Renal cortex interstitium (tissue), 11 donors: ENCODE data around the gene ADCY5. TPM values are rescaled to one million over a fixed set of nuclear protein-coding genes. Genes with fewer than 3 reads are reported as not detected.
A peak's percentile ranks its signal among the peaks of the same experiment; 100 is the strongest.

Experiments used
- DNase-seq, 11 donors: peaks; one replicate each; pipeline ENCODE4 v3.0.0-alpha.2; 2013; ENCODE audit warnings: low read depth in 9 of 11, low spot score in 4 of 11; ENCODE audit errors: extremely low read depth in 1 of 11
- polyA plus RNA-seq, 3 donors: library from polyadenylated mRNA; unstranded; fragments of 120-200 nt; gene quantifications; one replicate each; pipeline ENCODE4 v1.2.1, GENCODE V29; 2013; ENCODE audit not compliant: insufficient read length in 3 of 3

Gene ADCY5
- polyA plus RNA-seq, 3 donors, result 10.0 to 11.7 (median 10.9) TPM

GRCh38 chr3:123469323-123469995 is 20.6 kb upstream of the ADCY5 start:
- DNase-seq, result no peak

- DNase-seq, result peak in 1 of 11 donors; percentile 13
These were observed 18.2 kb upstream of the ADCY5 start for GRCh38 chr3:123467046-123467445.

- no peak for DNase-seq
These were observed 15.3 kb upstream of the ADCY5 start for GRCh38 chr3:123464211-123464610.

GRCh38 chr3:123459862-123460261 is 11.0 kb upstream of the ADCY5 start:
- no peak for DNase-seq

GRCh38 chr3:123458255-123458654 is 9.4 kb upstream of the ADCY5 start:
- no peak for DNase-seq

GRCh38 chr3:123457841-123458240 is 9.0 kb upstream of the ADCY5 start:
- no peak for DNase-seq

GRCh38 chr3:123453675-123454074 is 4.8 kb upstream of the ADCY5 start:
- no peak for DNase-seq

GRCh38 chr3:123451186-123451585 is 2.3 kb upstream of the ADCY5 start:
- DNase-seq, result no peak

- peak in 4 of 11 donors; percentile 20 to 36 (median 28) for DNase-seq
These were observed 1.2 kb upstream of the ADCY5 start for GRCh38 chr3:123449997-123450604.

GRCh38 chr3:123449102-123449996 is 459 bp upstream of the ADCY5 start:
- peak in 4 of 11 donors; percentile 29 to 39 (median 36) for DNase-seq

GRCh38 chr3:123447749-123448517 is 957 bp downstream of the ADCY5 start:
- DNase-seq, result peak in 3 of 11 donors; percentile 22 to 33 (median 24)

GRCh38 chr3:123447416-123447748 is 1.5 kb downstream of the ADCY5 start:
- no peak for DNase-seq

- DNase-seq, result no peak
These were observed 2.2 kb downstream of the ADCY5 start for GRCh38 chr3:123446610-123447109.

- no peak for DNase-seq
These were observed 2.7 kb downstream of the ADCY5 start for GRCh38 chr3:123446210-123446609.

GRCh38 chr3:123445702-123446101 is 3.2 kb downstream of the ADCY5 start:
- no peak for DNase-seq

- DNase-seq, result no peak
These were observed 4.1 kb downstream of the ADCY5 start for GRCh38 chr3:123444744-123445143.

GRCh38 chr3:123444023-123444422 is 4.9 kb downstream of the ADCY5 start:
- no peak for DNase-seq

- no peak for DNase-seq
These were observed 6.0 kb downstream of the ADCY5 start for GRCh38 chr3:123442908-123443307.

- DNase-seq, result no peak
These were observed 6.8 kb downstream of the ADCY5 start for GRCh38 chr3:123442125-123442524.
